GM19328 (cell line): ENCODE results near the gene CACNA1I.

Experiments used
- ATAC-seq: cut with Tn5 transposase; IDR thresholded peaks from one replicate; pipeline ENCODE4 v1.9.1; 2021; ENCODE audit warnings: mild to moderate bottlenecking, moderate library complexity; ENCODE audit not compliant: unreplicated experiment

The CACNA1I gene

GRCh38 chr22:39621826-39622225 lies 51.3 kb downstream of the CACNA1I start:
- no peak for ATAC-seq

- no peak for ATAC-seq
Measured at GRCh38 chr22:39622881-39623367, 52.4 kb downstream of the CACNA1I start.

- no peak for ATAC-seq
Measured at GRCh38 chr22:39623603-39624500, 53.3 kb downstream of the CACNA1I start.

GRCh38 chr22:39624501-39624821 lies 53.9 kb downstream of the CACNA1I start:
- ATAC-seq, result no peak

GRCh38 chr22:39625569-39626537 lies 55.3 kb downstream of the CACNA1I start:
- no peak for ATAC-seq

GRCh38 chr22:39627208-39627607 lies 56.7 kb downstream of the CACNA1I start:
- no peak for ATAC-seq

GRCh38 chr22:39627865-39628562 lies 57.5 kb downstream of the CACNA1I start:
- no peak for ATAC-seq

GRCh38 chr22:39628563-39629080 lies 58.1 kb downstream of the CACNA1I start:
- ATAC-seq, result no peak

- ATAC-seq, result no peak
Measured at GRCh38 chr22:39629851-39630250, 59.3 kb downstream of the CACNA1I start.

GRCh38 chr22:39630721-39631120 lies 60.2 kb downstream of the CACNA1I start:
- no peak for ATAC-seq

- ATAC-seq, result no peak
Measured at GRCh38 chr22:39631381-39632286, 61.1 kb downstream of the CACNA1I start.

GRCh38 chr22:39634530-39635405 lies 64.2 kb downstream of the CACNA1I start:
- no peak for ATAC-seq

GRCh38 chr22:39635719-39636118 lies 65.2 kb downstream of the CACNA1I start:
- no peak for ATAC-seq

- no peak for ATAC-seq
Measured at GRCh38 chr22:39638958-39639357, 68.4 kb downstream of the CACNA1I start.

- no peak for ATAC-seq
Measured at GRCh38 chr22:39641660-39642310, 71.2 kb downstream of the CACNA1I start.

- ATAC-seq, result no peak
Measured at GRCh38 chr22:39643311-39644083, 72.9 kb downstream of the CACNA1I start.

- no peak for ATAC-seq
Measured at GRCh38 chr22:39645532-39645931, 75.0 kb downstream of the CACNA1I start.
